Activated B cell treated with CpG ODN at 0.5 μM for 24 hours (primary cell): Measurements from ENCODE around the gene GAB3. TPM values are rescaled to one million over a fixed set of nuclear protein-coding genes. Genes with fewer than 3 reads are reported as not detected.

Source experiments
- ATAC-seq: fragments of 200-7000 bp; cut with Tn5 transposase; one replicate; pipeline ENCODE4 v1.10.0; 2021; ENCODE audit warnings: low read depth, mild to moderate bottlenecking, moderate library complexity
- CTCF ChIA-PET: fragments of 350-600 bp; sonication (Branson Sonifier 250); formaldehyde crosslinking; loops from one replicate; lab custom pipeline; 2021; ENCODE audit warnings: antibody characterized with exemption; lab: Charles Lee
- POLR2A ChIA-PET: fragments of 350-600 bp; sonication (Branson Sonifier 250); formaldehyde crosslinking; loops from one replicate; lab custom pipeline; 2021; ENCODE audit warnings: antibody characterized with exemption; lab: Charles Lee
- DNase-seq: peaks from one replicate; pipeline ENCODE4 v3.0.0; 2022
- H3K27ac Mint-ChIP-seq: one replicate; pipeline ENCODE4 v1.8.0; 2020; ENCODE audit warnings: mixed read lengths
- H3K27me3 Mint-ChIP-seq: one replicate; pipeline ENCODE4 v1.8.0; 2021; ENCODE audit warnings: mixed read lengths
- H3K36me3 Mint-ChIP-seq: one replicate; pipeline ENCODE4 v1.8.0; 2021; ENCODE audit warnings: low read depth, mixed read lengths
- H3K4me1 Mint-ChIP-seq: one replicate; pipeline ENCODE4 v1.8.0; 2021; ENCODE audit warnings: mixed read lengths
- H3K4me3 Mint-ChIP-seq: one replicate; pipeline ENCODE4 v1.8.0; 2020; ENCODE audit warnings: mild to moderate bottlenecking, mixed read lengths
- H3K9me3 Mint-ChIP-seq: one replicate; pipeline ENCODE4 v1.8.0; 2020; ENCODE audit warnings: mixed read lengths
- CTCF ChIP-seq: fragments of 200-600 bp; IDR thresholded peaks from one replicate; pipeline ENCODE4 v1.8.0; 2022; ENCODE audit warnings: antibody characterized with exemption, mild to moderate bottlenecking
- intact Hi-C: fragments of 100-400 bp; cut with micrococcal nuclease; formaldehyde crosslinking; loops from one replicate; pipeline ENCODE4 v1.15.1; 2024
- total RNA-seq: library from RNA; stranded (reverse); gene quantifications from 2 replicates; pipeline ENCODE4 v1.2.3, GENCODE V29; 2022

Gene GAB3
- total RNA-seq, 1 donor from 2014 or later = 7.1 TPM

GRCh38 chrX:154793084-154793795 is 42.4 kb upstream of the GAB3 start:
- H3K4me3 Mint-ChIP-seq = no peak overlapping the region
- DNase-seq = no peak
- peaks cover 16% of the 10 kb centered on the region for H3K4me1 Mint-ChIP-seq
- TF ChIP-seq CTCF = no peak
- H3K27me3 Mint-ChIP-seq = no peaks in the 10 kb centered on the region
- no peak for ATAC-seq
- ChIA-PET CTCF (no interaction called here), POLR2A (no interaction called here)
- H3K9me3 Mint-ChIP-seq = no peaks in the 10 kb centered on the region
- H3K36me3 Mint-ChIP-seq = no peaks in the 10 kb centered on the region
- H3K27ac Mint-ChIP-seq = no peak overlapping the region
- intact Hi-C loops = no loop called here

- H3K27ac Mint-ChIP-seq = no peak overlapping the region
- no peaks in the 10 kb centered on the region for H3K27me3 Mint-ChIP-seq
- no peak for TF ChIP-seq CTCF
- H3K36me3 Mint-ChIP-seq = no peaks in the 10 kb centered on the region
- no peaks in the 10 kb centered on the region for H3K9me3 Mint-ChIP-seq
- peaks cover 9% of the 10 kb centered on the region for H3K4me1 Mint-ChIP-seq
- ChIA-PET CTCF (no interaction called here), POLR2A (no interaction called here)
- intact Hi-C loops = no loop called here
- H3K4me3 Mint-ChIP-seq = no peak overlapping the region
- no peak for ATAC-seq
- DNase-seq = no peak
Measured at GRCh38 chrX:154791939-154792338, 41.1 kb upstream of the GAB3 start.

- ChIA-PET POLR2A (no interaction called here), CTCF (no interaction called here)
- peaks cover 5% of the 10 kb centered on the region for H3K4me1 Mint-ChIP-seq
- H3K27me3 Mint-ChIP-seq = no peaks in the 10 kb centered on the region
- H3K9me3 Mint-ChIP-seq = no peaks in the 10 kb centered on the region
- no peak overlapping the region for H3K4me3 Mint-ChIP-seq
- no peak for TF ChIP-seq CTCF
- no peaks in the 10 kb centered on the region for H3K36me3 Mint-ChIP-seq
- intact Hi-C loops = no loop called here
- H3K27ac Mint-ChIP-seq = no peak overlapping the region
- ATAC-seq = no peak
- no peak for DNase-seq
Measured at GRCh38 chrX:154791467-154791866, 40.6 kb upstream of the GAB3 start.

- intact Hi-C loops = no loop called here
- Mint-ChIP-seq H3K4me3 (no peak overlapping the region), H3K27ac (no peak overlapping the region), H3K9me3 (no peaks in the 10 kb centered on the region), H3K36me3 (no peaks in the 10 kb centered on the region), H3K27me3 (no peaks in the 10 kb centered on the region), H3K4me1 (peaks cover 8% of the 10 kb centered on the region)
- POLR2A ChIA-PET = no interaction called here
- CTCF ChIA-PET = no interaction called here
- ATAC-seq (no peak), DNase-seq (no peak)
- TF ChIP-seq CTCF = no peak
Measured at GRCh38 chrX:154785716-154786115, 34.8 kb upstream of the GAB3 start.

- no peak for TF ChIP-seq CTCF
- H3K4me1 Mint-ChIP-seq = peaks cover 8% of the 10 kb centered on the region
- DNase-seq (no peak), ATAC-seq (no peak)
- intact Hi-C loops = no loop called here
- no peaks in the 10 kb centered on the region for H3K9me3 Mint-ChIP-seq
- no peaks in the 10 kb centered on the region for H3K27me3 Mint-ChIP-seq
- POLR2A ChIA-PET = no interaction called here
- H3K4me3 Mint-ChIP-seq = peak overlapping the region; percentile 49
- CTCF ChIA-PET = no interaction called here
- peaks cover 2% of the 10 kb centered on the region for H3K36me3 Mint-ChIP-seq
- peak overlapping the region; percentile 61 for H3K27ac Mint-ChIP-seq
Measured at GRCh38 chrX:154784149-154784995, 33.5 kb upstream of the GAB3 start.
